Measurements from ENCODE around the gene ATP1A3.

DNA sequence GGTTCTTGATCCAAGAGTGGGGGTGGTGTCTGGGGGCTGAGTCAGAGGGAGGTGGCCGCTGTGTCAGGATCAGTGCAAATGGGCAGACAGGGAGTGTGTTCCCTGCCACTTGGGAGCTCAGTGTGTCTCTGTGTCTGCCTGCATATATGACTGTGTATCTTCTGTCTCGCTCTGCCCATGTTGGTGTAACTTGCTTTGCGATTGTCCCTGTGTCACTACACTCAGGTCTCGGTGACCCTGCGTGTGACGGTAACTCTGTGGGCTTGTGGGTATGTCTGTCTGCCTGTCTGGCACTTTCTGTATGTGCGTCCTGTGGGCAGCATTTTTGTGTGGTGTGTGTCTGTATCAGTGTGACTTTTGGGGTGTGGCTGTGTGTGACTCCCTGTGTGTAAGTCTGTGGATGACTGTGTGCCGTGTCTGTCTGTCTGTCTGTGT, 57.6 kb downstream of the ATP1A3 start:
- TF ChIP-seq, protein P1, sequence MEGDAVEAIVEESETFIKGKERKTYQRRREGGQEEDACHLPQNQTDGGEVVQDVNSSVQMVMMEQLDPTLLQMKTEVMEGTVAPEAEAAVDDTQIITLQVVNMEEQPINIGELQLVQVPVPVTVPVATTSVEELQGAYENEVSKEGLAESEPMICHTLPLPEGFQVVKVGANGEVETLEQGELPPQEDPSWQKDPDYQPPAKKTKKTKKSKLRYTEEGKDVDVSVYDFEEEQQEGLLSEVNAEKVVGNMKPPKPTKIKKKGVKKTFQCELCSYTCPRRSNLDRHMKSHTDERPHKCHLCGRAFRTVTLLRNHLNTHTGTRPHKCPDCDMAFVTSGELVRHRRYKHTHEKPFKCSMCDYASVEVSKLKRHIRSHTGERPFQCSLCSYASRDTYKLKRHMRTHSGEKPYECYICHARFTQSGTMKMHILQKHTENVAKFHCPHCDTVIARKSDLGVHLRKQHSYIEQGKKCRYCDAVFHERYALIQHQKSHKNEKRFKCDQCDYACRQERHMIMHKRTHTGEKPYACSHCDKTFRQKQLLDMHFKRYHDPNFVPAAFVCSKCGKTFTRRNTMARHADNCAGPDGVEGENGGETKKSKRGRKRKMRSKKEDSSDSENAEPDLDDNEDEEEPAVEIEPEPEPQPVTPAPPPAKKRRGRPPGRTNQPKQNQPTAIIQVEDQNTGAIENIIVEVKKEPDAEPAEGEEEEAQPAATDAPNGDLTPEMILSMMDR (IDR thresholded peaks at IDR 0.05 in 2 of 3, conservative IDR thresholded peaks at IDR 0.05 in 1 of 3; ENCODE audit: borderline replicate concordance in 1 of 3, insufficient read depth in 1 of 3, low read depth in 2 of 3, low read length in 2 of 3): no peak
- no peak for TF ChIP-seq CEBPB (IDR thresholded peaks at IDR 0.05; ENCODE audit: low read depth)
- no peak for TF ChIP-seq JUND (IDR thresholded peaks at IDR 0.05)
- TF ChIP-seq EZH2phosphoT487 (IDR thresholded peaks at IDR 0.05; ENCODE audit: borderline replicate concordance): no peak
- TF ChIP-seq EZH2 (IDR thresholded peaks at IDR 0.05): no peak
- no peak for TF ChIP-seq FOSL1 (IDR thresholded peaks at IDR 0.05; ENCODE audit: low read depth)
- no peak for TF ChIP-seq SP1 (IDR thresholded peaks at IDR 0.05; ENCODE audit: low read depth)
- TF ChIP-seq POLR2A (IDR thresholded peaks at IDR 0.05; ENCODE audit: borderline replicate concordance, extremely low read depth, insufficient read depth, insufficient read length): no peak
- no peak for TF ChIP-seq POLR2AphosphoS5 (IDR thresholded peaks at IDR 0.05; ENCODE audit: low read depth, low read length)
- TF ChIP-seq, protein P2, sequence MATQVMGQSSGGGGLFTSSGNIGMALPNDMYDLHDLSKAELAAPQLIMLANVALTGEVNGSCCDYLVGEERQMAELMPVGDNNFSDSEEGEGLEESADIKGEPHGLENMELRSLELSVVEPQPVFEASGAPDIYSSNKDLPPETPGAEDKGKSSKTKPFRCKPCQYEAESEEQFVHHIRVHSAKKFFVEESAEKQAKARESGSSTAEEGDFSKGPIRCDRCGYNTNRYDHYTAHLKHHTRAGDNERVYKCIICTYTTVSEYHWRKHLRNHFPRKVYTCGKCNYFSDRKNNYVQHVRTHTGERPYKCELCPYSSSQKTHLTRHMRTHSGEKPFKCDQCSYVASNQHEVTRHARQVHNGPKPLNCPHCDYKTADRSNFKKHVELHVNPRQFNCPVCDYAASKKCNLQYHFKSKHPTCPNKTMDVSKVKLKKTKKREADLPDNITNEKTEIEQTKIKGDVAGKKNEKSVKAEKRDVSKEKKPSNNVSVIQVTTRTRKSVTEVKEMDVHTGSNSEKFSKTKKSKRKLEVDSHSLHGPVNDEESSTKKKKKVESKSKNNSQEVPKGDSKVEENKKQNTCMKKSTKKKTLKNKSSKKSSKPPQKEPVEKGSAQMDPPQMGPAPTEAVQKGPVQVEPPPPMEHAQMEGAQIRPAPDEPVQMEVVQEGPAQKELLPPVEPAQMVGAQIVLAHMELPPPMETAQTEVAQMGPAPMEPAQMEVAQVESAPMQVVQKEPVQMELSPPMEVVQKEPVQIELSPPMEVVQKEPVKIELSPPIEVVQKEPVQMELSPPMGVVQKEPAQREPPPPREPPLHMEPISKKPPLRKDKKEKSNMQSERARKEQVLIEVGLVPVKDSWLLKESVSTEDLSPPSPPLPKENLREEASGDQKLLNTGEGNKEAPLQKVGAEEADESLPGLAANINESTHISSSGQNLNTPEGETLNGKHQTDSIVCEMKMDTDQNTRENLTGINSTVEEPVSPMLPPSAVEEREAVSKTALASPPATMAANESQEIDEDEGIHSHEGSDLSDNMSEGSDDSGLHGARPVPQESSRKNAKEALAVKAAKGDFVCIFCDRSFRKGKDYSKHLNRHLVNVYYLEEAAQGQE (IDR thresholded peaks at IDR 0.05; ENCODE audit: low read depth): no peak
- TF ChIP-seq ATF3 (IDR thresholded peaks at IDR 0.05): no peak
- TF ChIP-seq, protein P3, sequence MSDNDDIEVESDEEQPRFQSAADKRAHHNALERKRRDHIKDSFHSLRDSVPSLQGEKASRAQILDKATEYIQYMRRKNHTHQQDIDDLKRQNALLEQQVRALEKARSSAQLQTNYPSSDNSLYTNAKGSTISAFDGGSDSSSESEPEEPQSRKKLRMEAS (IDR thresholded peaks at IDR 0.05): no peak
- no peak for TF ChIP-seq ZFX (IDR thresholded peaks at IDR 0.05)
